Astrocyte of the cerebellum (primary cell): Measurements from ENCODE around the gene PRKG1.

Experiments
- DNase-seq: peaks from one replicate; pipeline ENCODE4 v3.0.0-alpha.2; 2011; ENCODE audit warnings: low read depth
- H3K4me3 ChIP-seq: 2 replicates; pipeline ENCODE4 v1.5.1; 2011; ENCODE audit warnings: mild to moderate bottlenecking, low read depth, low read length, moderate library complexity
- CTCF ChIP-seq: IDR thresholded peaks from 2 replicates; pipeline ENCODE4 v1.5.1; 2012; ENCODE audit warnings: low read length, low read depth, moderate library complexity, mild to moderate bottlenecking; ENCODE audit errors: missing control alignments
- in situ Hi-C: cut with HindIII; loops from 2 replicates; pipeline ENCODE4 v1.10.0; 2017; ENCODE audit warnings: low sequenced_read_pairs

PRKG1 gene

GRCh38 chr10:51763746-51764145 lies 689.5 kb downstream of the PRKG1 start:
- DNase-seq = no peak
- H3K4me3 ChIP-seq = no peak overlapping the region
- no peak for TF ChIP-seq CTCF
- in situ Hi-C loops = no loop called here

DNA sequence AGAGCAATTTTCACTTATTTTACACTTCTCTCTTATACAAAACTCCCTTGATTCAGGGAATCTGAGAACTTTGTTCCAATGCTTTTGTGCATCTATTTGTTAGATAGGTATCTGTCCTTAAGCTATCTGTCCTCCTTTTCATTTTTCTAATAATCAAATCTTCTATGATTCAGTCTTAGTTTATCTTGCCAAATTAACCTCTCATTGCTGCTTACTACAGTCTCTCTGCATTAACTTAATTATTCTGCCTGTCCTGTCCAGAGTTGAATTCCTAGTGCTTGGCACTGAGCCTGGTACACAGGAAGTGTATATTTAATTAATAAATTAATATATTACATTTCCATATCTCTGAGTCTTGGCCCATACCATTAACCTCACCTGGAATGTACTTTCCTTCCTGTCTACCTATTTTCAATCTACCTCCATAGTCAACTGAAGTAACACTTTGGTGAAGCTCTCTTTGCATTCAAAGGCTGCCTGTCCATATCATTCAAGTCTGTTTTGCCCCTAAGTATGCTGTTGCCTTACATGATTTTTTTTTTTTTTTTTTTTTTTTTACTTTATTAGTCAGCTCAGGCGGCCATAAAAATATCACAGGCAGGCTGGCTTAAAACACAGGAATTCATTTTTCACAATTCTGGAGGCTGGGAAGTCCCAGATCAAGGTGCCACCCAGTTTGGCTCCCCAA lies 691.1 kb downstream of the PRKG1 start:
- TF ChIP-seq CTCF = no peak
- in situ Hi-C loops = no loop called here
- H3K4me3 ChIP-seq = no peak overlapping the region
- DNase-seq = no peak

DNA sequence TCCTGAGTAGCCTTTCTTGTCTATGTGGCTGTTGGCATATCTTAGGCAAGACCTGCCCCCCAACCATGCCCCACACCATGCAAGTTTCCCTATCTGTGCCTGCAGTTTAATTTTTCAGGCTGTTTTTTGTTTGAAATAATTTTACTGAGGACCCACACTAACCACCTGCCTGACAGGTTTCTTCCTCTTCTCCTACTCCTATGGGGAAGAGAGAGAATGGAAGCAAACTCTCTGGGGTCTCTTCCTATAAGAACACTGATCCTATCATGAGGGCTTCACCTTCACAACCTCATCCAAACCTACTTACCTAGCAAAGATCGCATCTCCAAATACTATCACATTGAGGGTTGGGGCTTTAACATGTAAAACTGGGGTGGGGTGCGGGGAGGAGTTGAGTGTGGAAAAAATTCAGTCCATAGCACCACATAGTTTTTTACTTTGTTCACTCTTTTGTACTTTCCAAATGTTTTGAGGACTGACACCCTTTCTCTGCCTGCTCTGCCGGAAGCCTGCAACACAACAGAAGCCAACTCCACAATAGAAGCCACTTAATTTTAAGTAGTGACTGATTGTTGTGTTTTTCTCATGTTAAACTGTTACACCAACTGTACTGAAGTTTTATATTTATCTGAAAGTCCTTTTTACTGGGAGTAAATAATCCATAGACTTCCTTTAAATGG lies 692.3 kb downstream of the PRKG1 start:
- no peak for TF ChIP-seq CTCF
- no peak overlapping the region for H3K4me3 ChIP-seq
- in situ Hi-C loops = no loop called here
- no peak for DNase-seq

- no peak for TF ChIP-seq CTCF
- H3K4me3 ChIP-seq = no peak overlapping the region
- DNase-seq = no peak
- in situ Hi-C loops = no loop called here
Observed at GRCh38 chr10:51767103-51767763, 692.9 kb downstream of the PRKG1 start.

GRCh38 chr10:51768886-51769465 lies 694.7 kb downstream of the PRKG1 start:
- no peak for TF ChIP-seq CTCF
- no peak overlapping the region for H3K4me3 ChIP-seq
- no peak for DNase-seq
- in situ Hi-C loops = no loop called here

GRCh38 chr10:51770709-51771108 lies 696.4 kb downstream of the PRKG1 start:
- in situ Hi-C loops = no loop called here
- TF ChIP-seq CTCF = no peak
- H3K4me3 ChIP-seq = no peak overlapping the region
- DNase-seq = no peak
